Adipocyte (in vitro differentiated cells): ENCODE data around the gene PPP1R11.

Experiments
- DNase-seq: peaks from one replicate; pipeline ENCODE4 v3.0.0-alpha.2; 2015; ENCODE audit warnings: low read depth
- H3K27me3 ChIP-seq: replicated peaks from 2 replicates; pipeline ENCODE4 v1.7.0; 2013; ENCODE audit warnings: mild to moderate bottlenecking, low read length, moderate library complexity; ENCODE audit not compliant: control insufficient read depth, insufficient read depth
- H3K36me3 ChIP-seq: 2 replicates; pipeline ENCODE4 v1.7.0; 2013; ENCODE audit warnings: low read length, mild to moderate bottlenecking, moderate library complexity; ENCODE audit not compliant: control insufficient read depth, insufficient read depth, severe bottlenecking
- H3K4me1 ChIP-seq: 2 replicates; pipeline ENCODE4 v1.7.0; 2013; ENCODE audit warnings: mild to moderate bottlenecking, low read length, moderate library complexity; ENCODE audit not compliant: control insufficient read depth, insufficient read depth
- H3K4me3 ChIP-seq: 2 replicates; pipeline ENCODE4 v1.7.0; 2013; ENCODE audit warnings: mild to moderate bottlenecking, low read length, moderate library complexity
- H3K9ac ChIP-seq: 2 replicates; pipeline ENCODE4 v1.7.0; 2013; ENCODE audit warnings: mild to moderate bottlenecking, low read length, moderate library complexity
- H3K9me3 ChIP-seq: 2 replicates; pipeline ENCODE4 v1.7.0; 2013; ENCODE audit warnings: mild to moderate bottlenecking, low read length, moderate library complexity; ENCODE audit not compliant: control insufficient read depth

PPP1R11 gene

GRCh38 chr6:30041221-30041620 is 25.8 kb upstream of the PPP1R11 start:
- Histone ChIP-seq H3K9me3 (no peaks in the 10 kb centered on the region), H3K36me3 (no peaks in the 10 kb centered on the region), H3K27me3 (no peaks in the 10 kb centered on the region), H3K4me3 (no peak overlapping the region), H3K4me1 (peaks cover 24% of the 10 kb centered on the region), H3K9ac (no peak overlapping the region)
- DNase-seq, result no peak

- no peaks in the 10 kb centered on the region for H3K27me3 ChIP-seq
- peak; percentile 7 for DNase-seq
- H3K4me1 ChIP-seq, result peaks cover 22% of the 10 kb centered on the region
- H3K9ac ChIP-seq, result peak overlapping the region; percentile 9
- H3K9me3 ChIP-seq, result no peaks in the 10 kb centered on the region
- no peak overlapping the region for H3K4me3 ChIP-seq
- H3K36me3 ChIP-seq, result no peaks in the 10 kb centered on the region
Measured at GRCh38 chr6:30041821-30042220, 25.2 kb upstream of the PPP1R11 start.

- H3K27me3 ChIP-seq, result no peaks in the 10 kb centered on the region
- peaks cover 15% of the 10 kb centered on the region for H3K4me1 ChIP-seq
- H3K9me3 ChIP-seq, result no peaks in the 10 kb centered on the region
- no peak for DNase-seq
- no peaks in the 10 kb centered on the region for H3K36me3 ChIP-seq
- H3K9ac ChIP-seq, result peak overlapping the region; percentile 9
- no peak overlapping the region for H3K4me3 ChIP-seq
Measured at GRCh38 chr6:30042476-30042875, 24.5 kb upstream of the PPP1R11 start.

- Histone ChIP-seq H3K36me3 (no peaks in the 10 kb centered on the region), H3K27me3 (no peaks in the 10 kb centered on the region), H3K9ac (no peak overlapping the region), H3K4me3 (no peak overlapping the region), H3K9me3 (no peaks in the 10 kb centered on the region), H3K4me1 (peaks cover 15% of the 10 kb centered on the region)
- no peak for DNase-seq
Measured at GRCh38 chr6:30042914-30043313, 24.1 kb upstream of the PPP1R11 start.

GRCh38 chr6:30043744-30044143 is 23.3 kb upstream of the PPP1R11 start:
- Histone ChIP-seq H3K4me1 (peaks cover 15% of the 10 kb centered on the region), H3K4me3 (no peak overlapping the region), H3K9me3 (no peaks in the 10 kb centered on the region), H3K9ac (no peak overlapping the region), H3K27me3 (no peaks in the 10 kb centered on the region), H3K36me3 (no peaks in the 10 kb centered on the region)
- DNase-seq, result no peak

GRCh38 chr6:30044630-30045029 is 22.4 kb upstream of the PPP1R11 start:
- Histone ChIP-seq H3K4me1 (peaks cover 15% of the 10 kb centered on the region), H3K4me3 (no peak overlapping the region), H3K9ac (no peak overlapping the region), H3K36me3 (no peaks in the 10 kb centered on the region), H3K9me3 (no peaks in the 10 kb centered on the region), H3K27me3 (no peaks in the 10 kb centered on the region)
- DNase-seq, result peak; percentile 41

GRCh38 chr6:30047220-30047619 is 19.8 kb upstream of the PPP1R11 start:
- no peak for DNase-seq
- Histone ChIP-seq H3K4me3 (no peak overlapping the region), H3K36me3 (no peaks in the 10 kb centered on the region), H3K9ac (no peak overlapping the region), H3K4me1 (peaks cover 11% of the 10 kb centered on the region), H3K9me3 (no peaks in the 10 kb centered on the region), H3K27me3 (no peaks in the 10 kb centered on the region)

GRCh38 chr6:30053682-30054081 is 13.3 kb upstream of the PPP1R11 start:
- no peak for DNase-seq
- Histone ChIP-seq H3K4me1 (peaks cover 4% of the 10 kb centered on the region), H3K9me3 (no peaks in the 10 kb centered on the region), H3K9ac (no peak overlapping the region), H3K36me3 (peaks cover 19% of the 10 kb centered on the region), H3K4me3 (no peak overlapping the region), H3K27me3 (no peaks in the 10 kb centered on the region)

- Histone ChIP-seq H3K4me1 (peaks cover 15% of the 10 kb centered on the region), H3K9ac (no peak overlapping the region), H3K4me3 (no peak overlapping the region), H3K27me3 (no peaks in the 10 kb centered on the region), H3K36me3 (peaks cover 19% of the 10 kb centered on the region), H3K9me3 (no peaks in the 10 kb centered on the region)
- DNase-seq, result no peak
Measured at GRCh38 chr6:30055513-30055912, 11.5 kb upstream of the PPP1R11 start.

GRCh38 chr6:30060606-30061091 is 6.3 kb upstream of the PPP1R11 start:
- Histone ChIP-seq H3K9ac (peak overlapping the region; percentile 97), H3K4me3 (peak overlapping the region; percentile 97), H3K27me3 (no peaks in the 10 kb centered on the region), H3K36me3 (peaks cover 24% of the 10 kb centered on the region), H3K9me3 (no peaks in the 10 kb centered on the region), H3K4me1 (peaks cover 17% of the 10 kb centered on the region)
- peak; percentile 77 for DNase-seq

GRCh38 chr6:30061092-30061857 is 5.7 kb upstream of the PPP1R11 start, which contains the start of gene POLR1H:
Gene POLR1H, plus strand, starts transcription at chr6:30061265. Its CDS starts 260 bp downstream, at chr6:30061525.
- Histone ChIP-seq H3K9me3 (no peaks in the 10 kb centered on the region), H3K4me1 (peaks cover 23% of the 10 kb centered on the region), H3K27me3 (no peaks in the 10 kb centered on the region), H3K36me3 (peaks cover 24% of the 10 kb centered on the region), H3K9ac (peak within 1 kb of the TSS; percentile 97), H3K4me3 (peak within 1 kb of the TSS; percentile 97)
- DNase-seq, result peak; percentile 100
